ENCODE measurements around the gene MOCS3. TPM values are rescaled to one million over a fixed set of nuclear protein-coding genes. Genes with fewer than 3 reads are reported as not detected.

MOCS3 gene
- total RNA-seq, 2 donors from 2014 or later = 2.9 to 3.1 TPM

GRCh38 chr20:51004305-51004727, 45.7 kb downstream of the MOCS3 start:
- Histone ChIP-seq H3K27me3 (no peaks in the 10 kb centered on the region), H3K9me3 (no peaks in the 10 kb centered on the region), H3K36me3 (no peaks in the 10 kb centered on the region), H3K27ac (no peak overlapping the region), H3K4me1 (no peaks in the 10 kb centered on the region), H3K4me3 (no peak overlapping the region)
- no peak for TF ChIP-seq CTCF (IDR thresholded peaks at IDR 0.05)
- no peak for DNase-seq (ENCODE audit: low spot score)

GRCh38 chr20:51004781-51005180, 46.2 kb downstream of the MOCS3 start:
- Histone ChIP-seq H3K4me1 (no peaks in the 10 kb centered on the region), H3K27me3 (no peaks in the 10 kb centered on the region), H3K27ac (no peak overlapping the region), H3K4me3 (no peak overlapping the region), H3K36me3 (no peaks in the 10 kb centered on the region), H3K9me3 (no peaks in the 10 kb centered on the region)
- DNase-seq (ENCODE audit: low spot score) = no peak
- TF ChIP-seq CTCF (IDR thresholded peaks at IDR 0.05) = no peak

DNA sequence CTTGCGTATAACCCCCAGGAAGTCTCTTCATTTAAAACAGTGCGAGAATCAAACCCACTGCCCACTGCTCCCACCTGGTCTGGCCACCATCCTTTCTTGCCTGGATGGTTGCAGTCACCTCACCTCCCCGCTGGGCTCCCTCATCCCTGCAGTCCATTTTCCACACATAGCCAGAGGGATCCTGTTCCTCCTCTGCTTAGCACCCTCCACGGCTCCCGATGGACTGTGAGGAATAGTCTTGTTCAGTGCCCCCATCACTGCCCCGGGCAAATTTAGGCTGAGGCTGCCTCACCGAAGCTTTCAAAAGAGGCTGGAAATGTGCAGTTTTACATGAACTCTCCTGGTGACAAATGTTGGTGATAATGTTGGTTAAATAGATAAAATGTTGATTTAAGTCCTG, 46.6 kb downstream of the MOCS3 start:
- H3K9me3 ChIP-seq = no peaks in the 10 kb centered on the region
- no peak for DNase-seq (ENCODE audit: low spot score)
- no peak overlapping the region for H3K27ac ChIP-seq
- H3K4me1 ChIP-seq = no peaks in the 10 kb centered on the region
- H3K36me3 ChIP-seq = no peaks in the 10 kb centered on the region
- H3K4me3 ChIP-seq = no peak overlapping the region
- no peaks in the 10 kb centered on the region for H3K27me3 ChIP-seq
- TF ChIP-seq CTCF (IDR thresholded peaks at IDR 0.05) = no peak

DNA sequence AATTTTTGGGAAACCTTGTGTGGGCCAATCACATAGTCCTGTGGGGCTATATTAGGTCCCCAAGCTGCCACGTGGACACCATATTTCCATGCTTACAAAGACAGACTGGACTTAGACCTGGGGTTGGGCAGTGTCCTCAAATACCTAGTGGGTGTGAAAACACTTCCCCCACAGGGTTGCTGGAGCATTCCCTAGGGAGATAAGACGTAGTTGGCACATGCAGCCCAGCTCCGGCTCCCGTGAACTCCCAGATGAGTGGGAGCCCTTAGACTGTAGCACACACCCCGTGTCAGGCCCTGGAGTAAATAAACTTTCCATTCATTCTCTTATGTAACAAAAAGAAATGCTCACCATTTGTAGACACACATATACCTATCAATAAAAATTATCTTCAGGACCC, 50.1 kb downstream of the MOCS3 start:
- no peaks in the 10 kb centered on the region for H3K4me1 ChIP-seq
- no peak overlapping the region for H3K4me3 ChIP-seq
- H3K27ac ChIP-seq = no peak overlapping the region
- no peak for DNase-seq (ENCODE audit: low spot score)
- no peak for TF ChIP-seq CTCF (IDR thresholded peaks at IDR 0.05)
- no peaks in the 10 kb centered on the region for H3K36me3 ChIP-seq
- H3K9me3 ChIP-seq = no peaks in the 10 kb centered on the region
- H3K27me3 ChIP-seq = no peaks in the 10 kb centered on the region

DNA sequence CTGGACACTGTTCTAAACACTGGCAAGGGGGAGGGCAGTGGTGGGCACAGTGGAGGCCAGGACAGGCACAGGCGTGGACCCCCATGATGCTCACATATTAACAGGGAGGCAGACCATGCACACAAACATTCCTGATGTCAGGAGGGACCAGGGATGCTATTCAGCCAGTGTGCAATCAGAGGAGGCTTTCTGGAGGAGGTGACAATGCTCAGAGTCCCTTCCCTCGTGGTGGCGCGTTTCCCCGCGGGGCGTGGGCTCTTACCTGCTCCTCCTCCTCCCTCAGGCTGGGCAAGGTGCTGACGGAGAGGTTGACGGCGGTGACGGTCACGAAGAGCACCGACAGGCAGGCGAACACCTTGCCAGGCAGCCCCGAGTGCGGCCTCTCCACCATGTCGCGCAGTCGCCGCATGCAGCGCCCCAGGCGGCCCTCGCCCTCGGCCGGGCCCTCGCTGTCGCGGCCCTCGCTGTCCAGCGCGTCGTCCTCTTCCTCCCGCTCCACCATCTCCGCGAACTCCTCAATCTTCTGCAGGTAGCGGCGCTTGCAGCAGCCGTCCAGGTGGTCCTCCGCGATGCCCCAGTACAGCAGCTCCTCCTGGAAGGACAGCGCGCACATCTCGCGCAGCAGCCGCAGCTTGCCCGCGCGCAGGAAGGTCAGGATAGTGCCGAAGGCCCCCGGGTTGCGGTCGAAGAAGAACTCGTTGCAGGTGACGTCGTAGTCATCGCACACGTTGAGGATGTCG, 50.9 kb downstream of the MOCS3 start:
- no peak for TF ChIP-seq CTCF (IDR thresholded peaks at IDR 0.05)
- H3K27ac ChIP-seq = no peak overlapping the region
- H3K9me3 ChIP-seq = no peaks in the 10 kb centered on the region
- no peaks in the 10 kb centered on the region for H3K4me1 ChIP-seq
- H3K36me3 ChIP-seq = no peaks in the 10 kb centered on the region
- DNase-seq (ENCODE audit: low spot score) = no peak
- H3K4me3 ChIP-seq = no peak overlapping the region
- H3K27me3 ChIP-seq = no peaks in the 10 kb centered on the region

GRCh38 chr20:51010043-51010365, 51.4 kb downstream of the MOCS3 start:
- Histone ChIP-seq H3K27me3 (no peaks in the 10 kb centered on the region), H3K27ac (no peak overlapping the region), H3K9me3 (no peaks in the 10 kb centered on the region), H3K4me3 (no peak overlapping the region), H3K4me1 (no peaks in the 10 kb centered on the region), H3K36me3 (no peaks in the 10 kb centered on the region)
- DNase-seq (ENCODE audit: low spot score) = no peak
- TF ChIP-seq CTCF (IDR thresholded peaks at IDR 0.05) = no peak
